H1 (cell line): Measurements from ENCODE around the gene MORN4. TPM values are rescaled to one million over a fixed set of nuclear protein-coding genes. Genes with fewer than 3 reads are reported as not detected.

Experiments
- BACH1 ChIP-seq: IDR thresholded peaks from 2 replicates; pipeline ENCODE4 v1.6.1; 2012; ENCODE audit warnings: low read length, improper control_type of control experiment
- BRCA1 ChIP-seq: IDR thresholded peaks from 2 replicates; pipeline ENCODE4 v1.6.1; 2012; ENCODE audit warnings: low read depth, low read length, improper control_type of control experiment
- CTBP2 ChIP-seq: IDR thresholded peaks from 2 replicates; pipeline ENCODE4 v1.7.0; 2011; ENCODE audit warnings: borderline replicate concordance, mild to moderate bottlenecking, moderate library complexity, mixed read lengths, low read length; ENCODE audit not compliant: insufficient read depth, insufficient read length
- EP300 ChIP-seq, 2 experiments: IDR thresholded peaks; 1 replicate in 1 of 2; 2 replicates in 1 of 2; pipeline ENCODE4 v1.6.1; 2011 to 2012; ENCODE audit warnings: low read depth in 2 of 2, low read length in 2 of 2, mild to moderate bottlenecking in 2 of 2, borderline replicate concordance in 1 of 2, inconsistent platforms in 1 of 2, moderate library complexity in 1 of 2
- GABPA ChIP-seq: IDR thresholded peaks from 2 replicates; pipeline ENCODE4 v1.6.1; 2011; ENCODE audit warnings: mild to moderate bottlenecking, low read length, moderate library complexity, borderline replicate concordance; ENCODE audit not compliant: insufficient read depth
- SAP30 ChIP-seq: fragments of 300-600 bp; sonication (generic); IDR thresholded peaks from 2 replicates; pipeline ENCODE4 v1.7.1; 2012; ENCODE audit warnings: low read length, moderate library complexity, mild to moderate bottlenecking, inconsistent platforms; ENCODE audit not compliant: insufficient read depth, insufficient replicate concordance
- SIN3A ChIP-seq, 2 experiments: IDR thresholded peaks in 1 of 2; conservative IDR thresholded peaks in 1 of 2; 2 replicates each; pipeline ENCODE4 v1.6.1; 2011 to 2012; ENCODE audit warnings: low read length in 2 of 2, improper control_type of control experiment in 1 of 2, low read depth in 1 of 2, mild to moderate bottlenecking in 1 of 2
- SIX5 ChIP-seq: IDR thresholded peaks from 2 replicates; pipeline ENCODE4 v1.6.1; 2011; ENCODE audit warnings: mild to moderate bottlenecking, low read depth, low read length
- SP1 ChIP-seq: IDR thresholded peaks from 2 replicates; pipeline ENCODE4 v1.6.1; 2011; ENCODE audit warnings: low read depth, low read length
- SP4 ChIP-seq: IDR thresholded peaks from 2 replicates; pipeline ENCODE4 v1.6.1; 2012; ENCODE audit warnings: low read length, inconsistent platforms
- polyA plus RNA-seq, 7 experiments: library from polyadenylated mRNA; depleted of rRNA in 3 of 7; stranded (reverse) in 5 of 7; unstranded in 2 of 7; fragments of >200 nt in 5 of 7; fragments of 200-250 nt in 2 of 7; gene quantifications; 1 replicate in 5 of 7; 2 replicates in 1 of 7; 4 replicates in 1 of 7; pipeline versions ENCODE4 v1.2.1 to v1.2.3, GENCODE V29; 2011 to 2013; ENCODE audit warnings: missing spikeins in 2 of 7, mixed read lengths in 2 of 7
- total RNA-seq: library from RNA; stranded (reverse); fragmentation: NEBNext Ultra II Directional; extraction: Animal tissue kit (Norgen Biotek cat#: 25700); gene quantifications from 2 replicates; pipeline ENCODE4 v1.2.1, GENCODE V29; 2021

The MORN4 gene
- total and polyA plus RNA-seq, 2 of the 8 experiments (the other 6 are each of a cell fraction or from before 2014, with no cell fraction given), result 13.6 to 22.0 TPM

GRCh38 chr10:97566336-97566996, 66.8 kb downstream of the MORN4 start (continued):
- TF ChIP-seq SP4 (no peak), CTBP2 (no peak), BACH1 (no peak), SIN3A (conservative IDR thresholded peaks at IDR 0.05 in 1 of 2, IDR thresholded peaks at IDR 0.05 in 1 of 2; ENCODE audit: low read depth in 1 of 2, low read length in 2 of 2) (no peak), GABPA (no peak), EP300 (IDR thresholded peaks at IDR 0.05; ENCODE audit: borderline replicate concordance in 1 of 2, low read depth in 2 of 2, low read length in 2 of 2) (no peak), BRCA1 (no peak), SP1 (no peak), SAP30 (no peak), SIX5 (no peak)
- TF ChIP-seq, all 59 proteins: peak for 0
